HTERT RPE-1 (cell line): ENCODE measurements around the gene ZRANB1.

ENCODE experiments used
- in situ Hi-C: fragments of 300-500 bp; cut with MboI; formaldehyde crosslinking; loops from 4 replicates; pipeline ENCODE4 v1.14.3; 2020; ENCODE audit warnings: low sequenced_read_pairs

Gene ZRANB1

GRCh38 chr10:125033146-125033924 lies 91.4 kb downstream of the ZRANB1 start:
- in situ Hi-C loops: no loop called here

- in situ Hi-C loops: no loop called here
Measured at GRCh38 chr10:125034675-125035074, 92.8 kb downstream of the ZRANB1 start.

- in situ Hi-C loops: no loop called here
Measured at GRCh38 chr10:125035136-125035535, 93.2 kb downstream of the ZRANB1 start.

DNA sequence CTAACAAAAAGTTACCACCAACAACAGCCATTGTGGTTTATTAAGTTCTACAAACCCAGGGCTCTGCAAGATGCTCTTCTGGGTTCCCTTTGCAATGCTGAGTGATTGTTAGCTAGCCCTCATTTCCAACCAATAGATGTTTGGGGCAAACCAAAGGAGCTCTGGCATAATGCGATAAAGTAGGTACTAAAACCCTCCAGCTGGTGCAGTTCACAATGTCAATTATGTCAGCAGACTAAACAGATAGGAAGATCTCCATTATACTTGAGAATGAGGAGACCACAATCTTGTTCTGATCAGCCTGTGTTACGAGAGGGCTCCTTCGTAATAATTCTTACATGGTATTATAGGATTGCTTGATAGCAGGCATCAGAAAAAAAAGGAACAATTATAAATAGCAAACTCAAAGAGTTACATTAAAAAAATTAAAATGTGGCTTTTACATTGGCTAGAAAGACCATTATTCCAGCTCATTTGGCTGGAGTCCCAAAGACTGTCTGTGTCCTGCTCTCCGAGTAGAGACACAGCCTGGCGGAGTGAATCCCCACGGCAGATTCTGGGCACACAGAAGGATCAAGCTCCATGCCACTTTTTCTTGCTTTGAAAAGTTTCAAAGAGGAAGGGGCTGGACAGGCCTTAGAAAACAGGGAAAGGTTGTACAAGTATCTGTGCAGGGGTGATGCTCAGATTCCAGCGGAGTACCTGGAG lies 93.8 kb downstream of the ZRANB1 start:
- in situ Hi-C loops: no loop called here

DNA sequence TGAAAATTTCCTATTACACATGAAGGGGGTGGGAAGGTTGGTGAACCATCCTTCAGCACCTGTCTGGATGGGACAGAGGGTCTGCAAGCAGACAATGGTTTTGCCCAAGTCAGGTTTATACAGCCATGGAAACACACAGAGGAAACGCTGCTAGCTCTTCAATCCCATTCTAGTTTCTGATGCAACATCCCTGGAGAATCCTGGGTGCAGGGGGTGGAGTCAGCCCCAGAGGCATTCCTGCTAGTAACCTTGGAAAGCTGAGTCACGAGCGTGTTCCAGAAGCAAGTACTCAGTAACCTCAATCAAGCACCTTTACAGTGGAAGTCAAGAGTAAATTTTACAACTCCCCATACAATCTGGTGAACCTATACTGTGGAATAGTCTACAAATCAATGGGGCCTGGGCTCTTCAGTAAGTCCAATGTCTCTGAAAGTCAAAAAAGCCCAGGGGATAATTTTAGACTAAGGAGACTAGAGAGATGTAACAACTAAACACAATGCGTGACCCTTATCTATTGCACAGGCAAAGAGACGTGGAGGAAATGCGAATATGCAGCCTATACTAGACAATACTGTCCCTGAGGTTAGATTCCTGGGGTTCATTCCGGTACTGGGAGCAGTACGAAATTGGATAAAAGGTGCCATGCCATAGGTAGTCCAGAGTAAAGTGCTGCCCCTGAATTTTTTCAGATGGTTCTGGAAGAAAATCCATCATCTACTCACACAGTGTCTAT lies 95.4 kb downstream of the ZRANB1 start:
- in situ Hi-C loops: no loop called here
